NCI-H1092 treated with DMSO at 0.1 percent for 48 hours (cell line): Measurements from ENCODE around the gene B4GALT2.
A peak's percentile ranks its signal among the peaks of the same experiment; 100 is the strongest.

ENCODE experiments used
- DNase-seq: peaks from one replicate; lab custom pipeline; 2025; lab: John Stamatoyannopoulos, UW

The B4GALT2 gene

DNA sequence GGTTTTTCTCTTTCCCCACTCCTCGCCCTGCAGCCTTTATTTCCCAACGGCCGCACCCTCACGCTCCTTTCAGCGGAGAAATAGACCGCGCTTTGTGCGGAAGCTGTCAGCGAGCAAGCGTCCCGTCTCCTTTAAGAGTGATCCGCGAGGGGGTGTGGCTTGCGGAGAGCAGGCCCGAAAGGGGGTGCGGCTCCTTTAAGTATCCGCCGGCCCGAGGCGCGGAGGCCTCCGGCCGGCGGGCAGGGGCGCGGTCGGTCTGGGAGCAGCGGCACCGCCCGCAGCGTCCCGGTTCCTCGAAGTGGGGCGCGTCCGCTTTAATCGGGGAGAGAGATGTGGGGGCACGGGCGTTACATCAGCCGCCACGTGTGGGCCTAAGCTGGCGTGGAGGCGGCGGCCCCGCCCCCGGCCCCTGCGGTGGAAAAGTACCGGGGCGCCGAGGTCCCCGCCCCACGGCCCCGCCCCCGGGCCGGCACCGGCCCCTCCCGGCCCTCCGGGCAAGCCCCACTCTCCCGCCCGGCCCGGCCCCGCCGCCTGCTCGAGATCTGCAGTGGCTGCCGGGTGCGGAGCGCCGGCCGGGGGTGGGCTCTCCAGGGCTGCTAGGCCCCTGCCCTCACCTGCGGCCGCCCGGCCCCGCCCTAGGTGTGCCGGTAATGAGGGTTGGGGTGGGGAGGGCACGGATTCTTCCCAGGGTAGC is 51.0 kb downstream of the B4GALT2 start:
- DNase-seq: peak; percentile 81

DNA sequence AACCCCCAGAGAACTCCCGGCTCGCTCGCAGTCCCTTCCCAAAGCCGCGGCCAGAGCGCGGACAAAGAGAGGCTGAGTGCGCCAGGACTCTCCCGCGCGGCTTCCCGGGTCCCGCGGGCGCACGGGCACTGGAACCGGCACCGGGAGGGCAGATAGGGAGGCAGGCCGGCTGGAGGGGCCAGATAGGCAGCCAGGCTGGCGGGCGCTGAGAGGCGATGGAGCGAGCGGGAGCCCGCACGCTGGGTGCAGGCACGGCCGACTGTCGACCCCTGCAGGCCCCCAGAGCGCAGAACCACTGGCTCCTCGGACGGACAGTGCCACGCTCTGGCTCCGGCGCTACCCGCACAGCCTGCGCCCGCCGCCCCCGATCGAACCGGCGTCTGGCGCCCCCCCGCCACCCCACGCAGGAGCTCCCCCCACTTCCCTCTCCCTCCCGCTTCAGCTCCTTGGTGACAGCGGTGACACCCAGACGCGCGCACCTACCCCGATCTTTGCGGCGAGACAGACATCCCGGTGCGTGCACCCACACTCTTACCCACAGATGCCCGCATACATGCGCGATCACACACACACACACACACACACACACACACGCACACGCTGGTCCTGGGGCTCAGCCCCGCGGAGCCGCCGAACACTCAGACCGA is 51.7 kb downstream of the B4GALT2 start:
- DNase-seq: peak; percentile 64

DNA sequence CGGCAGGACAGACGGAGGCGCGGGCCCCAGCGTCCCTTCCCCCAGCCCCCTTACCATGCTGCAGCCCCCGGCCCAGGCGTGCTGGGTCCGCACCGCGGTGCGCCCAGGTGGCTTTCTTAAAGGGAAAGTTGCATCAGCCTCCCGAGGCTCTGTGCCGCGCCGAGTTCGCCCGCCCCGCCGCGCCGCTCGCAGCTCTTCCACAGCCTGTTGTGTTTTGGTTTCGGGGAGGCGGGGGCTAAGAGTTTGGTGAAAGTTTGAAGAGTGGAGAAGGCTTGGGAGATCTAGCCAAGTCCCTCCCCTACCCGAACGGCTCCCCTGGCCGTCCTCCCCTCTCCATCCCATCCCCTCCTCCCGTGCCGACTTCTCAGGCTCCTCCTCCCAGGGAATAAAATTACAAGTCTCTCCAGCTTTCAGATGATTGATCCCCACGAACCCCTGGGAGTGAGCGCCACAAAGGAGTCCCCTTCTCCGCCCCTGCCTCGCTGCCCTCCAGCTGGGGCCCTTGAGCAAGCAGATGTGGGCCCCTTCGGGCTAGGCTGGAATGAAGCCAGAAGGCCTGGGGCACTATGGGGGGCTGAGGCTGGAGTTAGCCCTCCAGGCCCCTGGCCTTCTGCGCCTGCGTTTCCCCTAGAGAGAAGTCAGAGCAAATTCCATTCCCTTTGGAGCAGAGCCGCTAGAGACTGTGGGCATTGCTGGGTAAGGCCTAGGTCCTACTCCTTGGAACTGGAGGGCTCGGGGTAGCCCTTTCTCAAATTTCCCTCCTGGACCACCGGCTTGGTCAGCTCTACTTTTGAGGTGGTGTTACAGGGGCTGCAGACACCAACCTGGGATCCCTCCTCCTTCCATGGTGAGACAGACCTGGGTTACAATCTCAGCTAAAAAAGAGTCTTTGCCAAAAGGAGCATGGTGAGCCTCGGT is 52.5 kb downstream of the B4GALT2 start, which contains the start of gene SLC6A9:
SLC6A9 (minus strand) TSS at position 211 of the 918 bp plus-strand sequence. CDS start 7,185 bp downstream, outside the sequence.
- peak; percentile 10 for DNase-seq

DNA sequence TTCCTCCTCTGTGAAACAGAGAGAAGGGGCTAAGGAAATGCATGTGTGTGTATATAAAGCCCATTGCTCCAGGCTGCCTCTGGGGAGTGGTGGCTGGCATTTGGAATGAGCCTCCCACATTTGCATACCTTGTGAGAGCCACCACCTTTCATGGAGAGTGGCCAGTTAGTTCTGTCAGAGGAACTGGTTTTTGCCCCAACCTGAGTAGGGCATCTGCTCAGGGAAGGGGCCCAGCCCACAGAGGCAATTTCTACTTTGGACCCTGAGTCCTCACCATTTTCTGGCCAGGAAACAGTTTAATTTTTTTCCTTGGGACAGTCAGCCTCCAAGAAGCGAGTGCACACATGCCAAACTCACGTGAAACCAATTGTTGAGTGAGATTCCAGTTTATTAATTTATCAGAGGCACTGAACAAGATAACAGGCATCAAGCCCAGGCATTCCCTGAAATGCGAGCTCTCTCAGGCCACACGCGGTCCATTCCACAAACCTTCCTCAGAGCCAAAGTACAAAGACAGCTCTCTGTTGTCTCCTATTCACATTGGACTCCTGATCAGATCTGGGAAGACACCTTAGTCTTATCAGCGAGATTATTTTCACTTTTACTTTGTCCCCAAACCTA is 53.3 kb downstream of the B4GALT2 start:
- DNase-seq: no peak

DNA sequence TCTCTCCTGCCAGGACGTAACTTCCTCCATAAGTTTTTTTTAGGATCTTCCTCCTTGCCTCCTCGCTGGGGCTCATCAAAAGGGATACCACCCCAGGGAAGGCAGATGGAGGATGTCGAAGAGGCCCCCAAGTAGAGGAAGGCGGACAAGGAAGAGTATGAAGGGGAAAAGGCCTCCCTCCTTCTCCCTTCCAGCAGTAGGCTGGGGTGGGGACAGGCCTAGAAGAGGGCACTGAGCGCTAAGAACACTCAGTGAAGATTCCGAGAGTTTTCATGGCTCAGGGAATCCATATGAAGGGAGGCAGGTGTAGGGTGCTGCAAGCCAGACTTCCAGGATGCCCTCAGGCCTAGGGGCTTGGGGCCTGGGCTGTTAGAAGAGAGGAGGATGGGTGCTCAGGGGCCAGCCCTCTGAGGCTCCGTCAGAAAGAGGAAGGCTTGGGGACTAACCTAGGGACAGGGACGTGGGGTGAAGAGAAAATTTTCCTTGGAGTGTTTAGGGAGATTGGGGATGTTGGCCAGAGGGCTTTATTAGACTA is 54.1 kb downstream of the B4GALT2 start:
- DNase-seq: no peak

DNA sequence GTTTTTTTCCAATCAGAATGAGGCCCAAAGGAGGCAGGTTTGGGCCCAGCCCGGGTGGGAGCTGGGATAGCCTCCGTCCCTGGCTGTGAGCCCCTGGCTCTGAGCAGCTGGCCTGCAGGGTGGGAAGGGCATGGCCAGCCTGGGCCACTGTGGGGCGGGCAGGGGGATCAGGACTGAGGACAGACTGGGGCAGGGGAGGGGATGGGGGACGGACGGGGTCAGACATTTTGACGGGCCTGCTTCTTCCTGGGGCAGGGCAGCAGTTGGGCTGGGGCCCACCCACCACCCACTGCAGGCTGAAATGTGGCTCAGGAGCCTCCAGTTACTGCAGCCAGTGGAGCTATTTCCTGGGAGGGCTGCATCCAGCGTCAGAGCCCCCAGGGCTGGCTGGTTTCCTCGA is 54.7 kb downstream of the B4GALT2 start:
- DNase-seq: no peak

DNA sequence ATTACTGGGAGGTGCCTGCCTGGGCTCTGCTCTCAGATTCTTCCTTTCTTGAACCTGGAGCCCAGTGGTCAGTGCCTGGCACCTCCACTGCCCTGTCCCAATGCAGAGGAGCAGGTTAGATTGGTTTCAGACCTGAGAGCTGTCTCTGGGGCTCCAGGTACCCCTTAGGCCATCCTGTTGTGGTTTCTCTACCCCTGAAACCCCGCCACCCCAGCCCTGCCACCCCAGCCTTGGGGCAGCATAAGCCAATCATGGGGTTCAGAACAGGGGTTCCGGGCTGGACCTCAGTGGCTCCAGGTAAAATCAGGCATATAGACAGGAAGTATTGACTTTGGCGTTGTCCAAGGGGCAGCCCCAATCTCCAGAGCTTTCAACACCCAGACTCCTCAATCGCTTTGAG is 55.4 kb downstream of the B4GALT2 start:
- DNase-seq: no peak

DNA sequence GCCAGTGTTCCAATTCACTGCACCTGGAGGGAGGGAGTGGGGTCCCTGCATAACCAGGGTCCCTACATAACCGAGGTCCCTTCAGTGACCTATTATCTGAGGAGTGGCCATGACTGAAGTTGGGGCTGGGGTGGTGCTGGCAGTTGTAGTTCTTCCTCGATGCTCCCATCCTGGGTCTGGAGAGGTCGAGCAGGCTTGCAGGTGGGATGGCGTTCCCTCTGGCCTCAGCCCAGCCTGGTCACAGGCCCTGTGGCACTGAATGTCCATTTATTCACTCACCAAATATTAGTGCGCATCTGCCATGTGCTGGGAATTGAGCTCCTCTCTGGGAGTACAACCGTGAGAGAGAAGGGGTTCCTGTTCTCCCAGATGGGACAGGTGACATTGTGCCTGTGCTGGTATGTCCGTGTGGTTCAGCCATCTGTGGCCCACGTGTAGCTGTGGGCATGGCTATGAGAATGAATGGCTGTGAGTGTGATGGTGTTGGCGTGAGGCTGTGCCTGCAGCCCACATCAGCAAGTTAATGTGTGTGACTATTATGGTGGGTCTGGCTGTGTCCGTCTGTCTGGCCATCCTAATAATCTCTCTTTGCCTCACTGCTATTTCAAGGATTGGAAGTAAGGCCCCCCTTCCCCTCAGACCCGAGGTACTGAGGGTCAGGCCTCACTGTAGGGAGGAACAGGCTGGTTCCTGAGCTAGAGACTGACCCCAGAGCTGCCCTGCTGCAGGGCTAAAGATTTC is 56.1 kb downstream of the B4GALT2 start:
- no peak for DNase-seq

DNA sequence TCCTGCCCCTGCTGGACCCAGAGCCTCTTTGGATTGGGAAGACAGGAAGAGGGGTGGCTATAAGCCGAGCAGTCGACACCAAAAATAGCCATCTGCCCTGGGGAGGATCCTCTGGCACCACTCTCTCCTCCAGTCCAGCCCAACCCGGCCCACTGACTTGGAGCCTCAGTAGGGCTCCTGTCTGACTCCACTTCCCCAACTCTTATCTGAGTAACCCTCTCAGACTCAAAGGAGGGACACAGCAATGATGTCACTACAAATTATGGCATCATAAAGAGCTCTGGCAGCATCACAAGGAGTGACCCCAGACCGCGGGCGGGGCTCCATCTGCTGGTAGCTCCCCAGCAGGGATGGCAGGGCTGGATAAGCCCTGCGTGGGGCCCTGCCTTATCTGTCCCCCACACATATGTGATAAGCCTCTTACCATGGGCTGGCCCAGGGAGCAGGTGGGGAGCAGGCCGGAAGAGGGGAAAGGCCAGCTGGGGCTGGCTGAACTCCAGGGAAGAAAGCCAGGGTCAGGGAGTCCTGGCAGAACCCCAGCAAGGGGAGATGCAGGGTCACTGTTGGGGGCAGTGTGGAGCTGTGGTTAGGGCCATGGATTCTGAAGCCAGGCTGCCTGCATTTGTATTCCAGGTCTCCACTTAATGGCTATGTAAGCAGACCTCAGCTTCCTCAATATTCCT is 56.9 kb downstream of the B4GALT2 start:
- no peak for DNase-seq

DNA sequence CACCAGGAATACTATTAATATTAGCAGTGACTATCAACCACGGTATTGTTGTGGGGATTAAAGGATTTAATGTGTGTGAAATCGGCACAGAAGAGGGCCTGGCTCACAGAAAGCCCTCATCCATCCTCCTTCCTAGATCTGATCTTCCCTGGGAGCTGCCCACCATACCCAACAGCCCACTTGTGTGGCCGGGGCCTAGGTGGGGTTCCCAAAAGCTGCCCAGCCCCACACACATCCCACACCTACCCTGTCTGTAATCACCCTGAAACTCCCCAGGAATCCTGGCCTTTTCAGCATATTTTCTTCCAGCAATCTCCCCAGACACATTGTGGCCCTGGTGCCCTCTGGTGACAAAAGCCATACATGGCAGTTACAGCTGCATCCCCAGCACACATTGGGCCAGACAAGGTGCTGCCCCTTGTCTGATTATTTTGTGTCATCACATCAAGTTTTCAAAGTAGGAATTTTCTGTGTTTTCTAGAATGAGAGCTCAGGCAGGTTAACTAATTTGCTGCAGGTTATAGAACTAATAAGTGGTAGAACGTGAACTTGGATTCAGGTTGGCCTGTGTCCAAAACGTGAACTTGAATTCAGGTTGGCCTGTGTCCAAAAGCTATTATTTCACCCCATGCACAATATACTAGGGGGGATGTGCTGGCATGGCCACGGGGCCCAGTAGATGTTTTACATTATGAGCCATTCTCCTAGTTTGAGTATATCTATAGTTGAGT is 57.6 kb downstream of the B4GALT2 start:
- DNase-seq: peak; percentile 59

DNA sequence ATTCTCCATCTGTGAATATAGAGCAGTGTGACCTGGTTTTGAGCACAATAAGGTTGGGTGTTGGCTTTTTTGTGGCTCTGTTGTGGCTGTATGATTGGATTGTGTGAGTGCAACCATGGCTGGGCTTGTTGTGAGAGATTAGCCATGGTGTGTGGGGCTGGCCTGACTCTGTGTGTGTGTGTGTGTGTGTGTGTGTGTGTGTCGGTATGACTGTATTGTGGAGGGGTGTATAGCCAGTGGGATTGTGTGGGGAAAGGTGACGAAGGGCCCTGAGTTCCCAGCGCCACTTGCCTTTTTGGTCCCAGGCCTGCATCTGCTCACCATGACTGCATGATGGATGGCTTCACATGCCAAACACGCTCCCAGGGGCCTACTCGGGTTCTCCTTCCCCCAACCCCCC is 58.1 kb downstream of the B4GALT2 start:
- DNase-seq: no peak

DNA sequence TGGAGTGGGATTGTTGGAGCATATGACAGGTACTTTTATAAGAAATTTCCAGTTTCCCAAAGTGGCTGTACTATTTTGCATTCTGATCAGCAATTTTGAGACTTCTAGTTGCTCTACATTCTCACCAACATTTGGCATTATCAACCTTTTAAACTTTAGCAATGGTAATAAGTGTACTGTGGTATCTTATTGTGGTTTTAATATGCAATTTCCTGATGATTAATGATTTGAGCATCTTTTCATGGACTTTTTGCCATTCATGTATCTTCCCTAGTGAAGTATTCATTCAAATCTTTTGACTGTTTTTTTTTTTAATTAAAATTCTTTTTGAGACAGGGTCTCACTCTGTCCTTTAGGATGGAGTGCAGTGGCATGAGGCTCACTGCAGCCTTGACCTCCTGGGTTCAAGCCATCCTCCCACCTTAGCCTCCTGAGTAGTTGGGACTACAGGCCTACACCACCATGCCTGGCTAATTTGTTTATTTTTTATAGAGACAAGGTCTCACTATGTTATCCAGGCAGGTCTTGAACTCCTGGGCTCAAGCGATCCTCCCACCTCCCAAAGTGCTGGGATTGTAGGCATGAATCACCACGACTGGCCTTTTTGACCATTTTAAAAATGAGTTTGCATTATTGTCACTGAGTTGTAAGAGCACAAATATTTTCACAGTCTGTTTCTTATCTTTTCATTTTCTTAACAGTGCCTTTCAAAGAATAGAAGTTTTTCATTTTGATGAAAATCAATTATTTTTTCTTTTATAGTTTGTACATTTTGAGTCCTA is 60.1 kb downstream of the B4GALT2 start:
- DNase-seq: no peak

DNA sequence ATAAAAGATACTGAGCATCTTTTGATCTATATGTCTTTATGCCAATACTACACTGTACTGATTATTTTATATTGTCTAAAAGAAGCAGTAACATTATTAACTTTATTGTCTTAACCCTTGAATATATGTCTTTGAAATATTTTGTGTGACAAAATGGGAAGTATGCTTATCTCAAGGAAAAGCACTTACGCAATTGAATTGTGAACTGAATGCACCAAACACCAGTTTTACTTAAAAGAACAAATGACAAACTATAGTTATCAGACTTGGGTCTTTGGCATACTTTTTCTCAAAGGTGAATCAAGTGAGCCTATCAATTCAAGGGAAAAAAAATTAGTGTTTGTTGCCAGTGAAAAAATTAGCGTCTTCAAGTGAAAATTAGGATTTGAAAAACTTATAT is 61.4 kb downstream of the B4GALT2 start:
- no peak for DNase-seq
